Stimulated activated CD4-positive, alpha-beta T cell treated with anti-CD3 and anti-CD28 coated beads, Interleukin-12 subunit alpha, Interleukin-12 subunit beta, amount 100 ng/mL, for 48 hours (primary cell): ENCODE data around the gene NEMP2.
A peak's percentile ranks its signal among the peaks of the same experiment; 100 is the strongest.

ENCODE experiments used
- DNase-seq, 3 donors: peaks; one replicate each; pipeline ENCODE4 v3.0.0-alpha.2; 2020; ENCODE audit warnings: low read depth in 2 of 3, low spot score in 1 of 3

Gene NEMP2

GRCh38 chr2:190554357-190555006, 20.0 kb upstream of the NEMP2 start:
- no peak for DNase-seq

- DNase-seq = no peak
Observed at GRCh38 chr2:190553254-190553653, 18.7 kb upstream of the NEMP2 start.

GRCh38 chr2:190551928-190552327, 17.4 kb upstream of the NEMP2 start:
- DNase-seq = no peak

- no peak for DNase-seq
Observed at GRCh38 chr2:190550137-190550536, 15.6 kb upstream of the NEMP2 start.

- no peak for DNase-seq
Observed at GRCh38 chr2:190547886-190548285, 13.4 kb upstream of the NEMP2 start.

GRCh38 chr2:190546734-190547133, 12.2 kb upstream of the NEMP2 start:
- DNase-seq = no peak

- DNase-seq = no peak
Observed at GRCh38 chr2:190545555-190546385, 11.2 kb upstream of the NEMP2 start.

- DNase-seq = no peak
Observed at GRCh38 chr2:190545093-190545492, 10.6 kb upstream of the NEMP2 start.

- no peak for DNase-seq
Observed at GRCh38 chr2:190540048-190540447, 5.5 kb upstream of the NEMP2 start.

- no peak for DNase-seq
Observed at GRCh38 chr2:190538201-190538600, 3.7 kb upstream of the NEMP2 start.

- no peak for DNase-seq
Observed at GRCh38 chr2:190537765-190538164, 3.2 kb upstream of the NEMP2 start.

- DNase-seq = no peak
Observed at GRCh38 chr2:190535586-190535985, 1.1 kb upstream of the NEMP2 start.

- DNase-seq = no peak
Observed at GRCh38 chr2:190535121-190535439, 558 bp upstream of the NEMP2 start.

- DNase-seq = peak in 2 of 3 donors; percentile 17 to 25
Observed at GRCh38 chr2:190533968-190534309, 583 bp downstream of the NEMP2 start.

- DNase-seq = peak in 1 of 3 donors; percentile 38
Observed at GRCh38 chr2:190533175-190533967, 1.2 kb downstream of the NEMP2 start.

GRCh38 chr2:190532581-190532980, 1.9 kb downstream of the NEMP2 start:
- DNase-seq = no peak

GRCh38 chr2:190530248-190530900, 4.1 kb downstream of the NEMP2 start:
- no peak for DNase-seq

- no peak for DNase-seq
Observed at GRCh38 chr2:190529486-190530247, 4.9 kb downstream of the NEMP2 start.

- DNase-seq = no peak
Observed at GRCh38 chr2:190528521-190529001, 6.0 kb downstream of the NEMP2 start.

GRCh38 chr2:190527918-190528317, 6.6 kb downstream of the NEMP2 start:
- DNase-seq = no peak

- no peak for DNase-seq
Observed at GRCh38 chr2:190527214-190527613, 7.3 kb downstream of the NEMP2 start.
